ENCODE data around the gene ADCY5. TPM values are rescaled to one million over a fixed set of nuclear protein-coding genes. Genes with fewer than 3 reads are reported as not detected.

ADCY5 gene
- total RNA-seq, 2 donors from 2014 or later = 5.6 to 7.8 TPM

DNA sequence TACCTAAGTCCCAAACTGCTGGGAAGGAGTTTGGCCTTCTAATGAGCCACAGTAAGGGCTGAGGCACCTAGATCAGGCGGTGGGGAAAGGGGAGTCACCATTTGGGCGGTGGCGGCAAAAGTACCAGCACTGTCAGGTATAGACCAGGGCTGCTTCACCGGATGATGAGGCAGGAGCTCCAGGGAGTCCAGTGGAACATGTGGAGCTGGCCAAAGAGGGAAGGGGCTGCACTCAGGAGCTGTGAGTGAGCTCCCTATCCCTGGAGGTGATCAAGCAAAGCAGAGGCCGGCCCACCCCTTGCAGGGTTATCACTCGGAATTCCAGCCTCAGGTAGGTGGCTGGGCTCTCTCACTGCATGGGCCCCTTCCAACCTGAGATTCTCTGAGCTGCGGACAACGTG lies 138.7 kb downstream of the ADCY5 start:
- TF ChIP-seq, protein P1, sequence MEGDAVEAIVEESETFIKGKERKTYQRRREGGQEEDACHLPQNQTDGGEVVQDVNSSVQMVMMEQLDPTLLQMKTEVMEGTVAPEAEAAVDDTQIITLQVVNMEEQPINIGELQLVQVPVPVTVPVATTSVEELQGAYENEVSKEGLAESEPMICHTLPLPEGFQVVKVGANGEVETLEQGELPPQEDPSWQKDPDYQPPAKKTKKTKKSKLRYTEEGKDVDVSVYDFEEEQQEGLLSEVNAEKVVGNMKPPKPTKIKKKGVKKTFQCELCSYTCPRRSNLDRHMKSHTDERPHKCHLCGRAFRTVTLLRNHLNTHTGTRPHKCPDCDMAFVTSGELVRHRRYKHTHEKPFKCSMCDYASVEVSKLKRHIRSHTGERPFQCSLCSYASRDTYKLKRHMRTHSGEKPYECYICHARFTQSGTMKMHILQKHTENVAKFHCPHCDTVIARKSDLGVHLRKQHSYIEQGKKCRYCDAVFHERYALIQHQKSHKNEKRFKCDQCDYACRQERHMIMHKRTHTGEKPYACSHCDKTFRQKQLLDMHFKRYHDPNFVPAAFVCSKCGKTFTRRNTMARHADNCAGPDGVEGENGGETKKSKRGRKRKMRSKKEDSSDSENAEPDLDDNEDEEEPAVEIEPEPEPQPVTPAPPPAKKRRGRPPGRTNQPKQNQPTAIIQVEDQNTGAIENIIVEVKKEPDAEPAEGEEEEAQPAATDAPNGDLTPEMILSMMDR (IDR thresholded peaks at IDR 0.05) = no peak
- no peak overlapping the region for H3K4me3 ChIP-seq
- no peaks in the 10 kb centered on the region for H3K4me1 ChIP-seq
- DNase-seq = no peak
- H3K27ac ChIP-seq = no peak overlapping the region
- H3K27me3 ChIP-seq = no peaks in the 10 kb centered on the region
- H3K9ac ChIP-seq (ENCODE audit: low read depth in 2 of 2, low read length in 2 of 2) = no peak overlapping the region
- intact Hi-C loops (cut with DNase I) = no loop called here
- no peaks in the 10 kb centered on the region for H3K36me3 ChIP-seq
- no peaks in the 10 kb centered on the region for H3K9me3 ChIP-seq

GRCh38 chr3:123307064-123307463 lies 141.8 kb downstream of the ADCY5 start:
- DNase-seq = no peak
- intact Hi-C loops (cut with DNase I) = no loop called here
- Histone ChIP-seq H3K9me3 (no peaks in the 10 kb centered on the region), H3K36me3 (no peaks in the 10 kb centered on the region), H3K27me3 (no peaks in the 10 kb centered on the region), H3K27ac (no peak overlapping the region), H3K4me1 (no peaks in the 10 kb centered on the region), H3K9ac (ENCODE audit: low read depth in 2 of 2, low read length in 2 of 2) (no peak overlapping the region), H3K4me3 (no peak overlapping the region)
- TF ChIP-seq, protein P1 (IDR thresholded peaks at IDR 0.05) = no peak

DNA sequence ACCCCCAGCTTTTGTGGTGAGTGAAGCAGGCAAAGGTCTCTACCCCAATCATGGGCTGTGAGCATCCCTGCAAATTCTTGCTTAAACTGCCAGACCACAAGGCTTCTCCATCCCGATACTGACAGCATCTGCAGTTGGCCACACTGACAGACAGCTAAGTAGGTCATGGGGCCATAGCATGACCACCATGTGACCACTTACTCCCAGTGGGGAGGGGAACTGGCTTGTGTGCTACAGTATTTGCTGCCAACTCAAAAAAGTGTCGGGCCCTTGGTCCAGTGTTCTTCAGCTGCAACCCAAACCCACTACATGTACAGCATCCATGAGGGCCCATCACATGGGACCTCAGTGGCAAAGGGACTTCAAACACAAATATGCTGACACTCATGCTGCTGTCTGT lies 143.7 kb downstream of the ADCY5 start:
- H3K4me1 ChIP-seq = no peaks in the 10 kb centered on the region
- intact Hi-C loops (cut with DNase I) = no loop called here
- DNase-seq = no peak
- H3K36me3 ChIP-seq = no peaks in the 10 kb centered on the region
- H3K9me3 ChIP-seq = no peaks in the 10 kb centered on the region
- no peak overlapping the region for H3K4me3 ChIP-seq
- H3K27me3 ChIP-seq = no peaks in the 10 kb centered on the region
- TF ChIP-seq, protein P1 (IDR thresholded peaks at IDR 0.05) = no peak
- H3K27ac ChIP-seq = no peak overlapping the region
- no peak overlapping the region for H3K9ac ChIP-seq (ENCODE audit: low read depth in 2 of 2, low read length in 2 of 2)

DNA sequence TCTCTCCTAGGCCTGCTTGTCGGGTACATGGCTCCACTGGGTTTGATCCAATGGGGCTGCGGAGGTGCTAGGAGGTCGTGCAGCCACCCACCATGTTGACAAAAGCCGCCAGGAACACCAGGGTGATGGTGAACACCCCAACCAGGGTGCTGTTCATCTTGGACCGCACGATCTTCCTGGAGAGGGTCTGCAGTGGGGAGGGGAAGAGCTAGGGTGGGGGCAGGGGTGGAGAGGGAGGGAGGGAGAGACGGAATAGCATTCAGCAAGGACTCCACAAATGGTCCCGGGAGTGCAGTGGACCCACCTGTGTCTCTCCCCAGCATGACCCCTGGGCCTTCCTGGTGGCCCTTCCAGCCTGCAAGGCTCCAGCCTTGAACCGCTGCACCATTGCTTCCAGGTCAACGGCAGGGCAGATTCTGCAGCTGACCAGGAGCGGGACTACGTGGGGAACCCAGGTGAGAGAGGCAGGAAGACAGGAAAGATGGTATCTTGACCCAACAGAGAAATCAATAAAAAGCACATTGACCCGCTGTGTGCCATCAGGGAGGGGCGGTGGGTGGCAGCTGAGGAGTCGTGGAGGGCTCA lies 144.8 kb downstream of the ADCY5 start:
- H3K36me3 ChIP-seq = no peaks in the 10 kb centered on the region
- TF ChIP-seq, protein P1 (IDR thresholded peaks at IDR 0.05) = no peak

DNA sequence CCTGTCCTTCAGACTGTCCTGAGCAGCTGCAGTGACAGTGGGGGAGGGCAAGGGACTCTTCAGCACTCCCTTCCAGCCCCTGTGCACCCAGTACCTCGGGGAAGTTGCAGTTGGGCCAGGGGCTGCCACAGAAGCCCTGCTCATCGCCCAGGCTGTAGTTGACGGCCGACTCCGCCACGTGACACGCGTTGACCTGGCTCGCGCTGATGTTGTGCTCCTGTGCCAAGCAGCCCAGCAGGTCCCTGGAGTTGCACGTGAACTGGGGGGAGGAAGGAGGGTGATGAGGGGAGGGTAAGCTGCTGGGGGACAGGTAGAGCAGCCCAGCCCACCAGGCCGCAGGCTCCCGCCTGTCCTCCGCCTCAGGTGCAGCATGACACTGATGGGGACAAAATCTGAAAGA lies 145.9 kb downstream of the ADCY5 start:
- no peak for DNase-seq

More for the DNA sequence above, 144.8 kb downstream of the ADCY5 start:
- intact Hi-C loops (cut with DNase I) = no loop called here
- Histone ChIP-seq H3K4me3 (no peak overlapping the region), H3K27me3 (no peaks in the 10 kb centered on the region), H3K9ac (ENCODE audit: low read depth in 2 of 2, low read length in 2 of 2) (no peak overlapping the region), H3K4me1 (no peaks in the 10 kb centered on the region), H3K27ac (no peak overlapping the region), H3K9me3 (no peaks in the 10 kb centered on the region)
- no peak for DNase-seq

More for the DNA sequence above, 145.9 kb downstream of the ADCY5 start:
- TF ChIP-seq, protein P1 (IDR thresholded peaks at IDR 0.05) = no peak
- no peaks in the 10 kb centered on the region for H3K4me1 ChIP-seq
- no peak overlapping the region for H3K9ac ChIP-seq (ENCODE audit: low read depth in 2 of 2, low read length in 2 of 2)
- no peak overlapping the region for H3K27ac ChIP-seq
- intact Hi-C loops (cut with DNase I) = no loop called here
- H3K27me3 ChIP-seq = no peaks in the 10 kb centered on the region
- H3K9me3 ChIP-seq = no peaks in the 10 kb centered on the region
- H3K4me3 ChIP-seq = no peak overlapping the region
- no peaks in the 10 kb centered on the region for H3K36me3 ChIP-seq
